ENCODE data around the gene GPSM1.
A peak's percentile ranks its signal among the peaks of the same experiment; 100 is the strongest.

The GPSM1 gene

DNA sequence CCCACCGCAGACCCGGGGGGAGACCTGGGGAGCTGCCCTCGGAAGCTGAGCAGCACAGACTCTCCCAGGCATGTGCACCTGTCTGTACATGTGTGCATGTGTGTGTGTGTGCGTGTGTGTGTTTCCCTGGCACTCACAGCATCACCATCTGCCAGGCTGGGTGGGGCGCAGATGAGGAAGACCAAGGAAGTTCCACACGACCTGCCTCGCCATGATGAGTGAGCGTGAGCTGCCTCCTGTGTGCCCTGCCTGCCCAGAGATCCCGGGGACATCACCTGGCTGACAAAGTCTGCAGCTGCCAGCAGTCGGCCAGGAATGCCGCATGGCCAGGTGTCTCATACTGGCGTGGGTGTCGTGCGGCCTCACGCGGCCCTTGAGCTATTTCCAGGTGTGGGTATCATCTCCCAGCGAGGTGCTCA lies 4.0 kb upstream of the GPSM1 start:
- peaks cover 12% of the 10 kb centered on the region for H3K4me1 ChIP-seq (ENCODE audit: insufficient read depth, low read length)
- H3K9me3 ChIP-seq (ENCODE audit: low read length), result no peaks in the 10 kb centered on the region
- H3K36me3 ChIP-seq (ENCODE audit: insufficient read depth, low read length), result no peaks in the 10 kb centered on the region
- no peak overlapping the region for H3K9ac ChIP-seq (ENCODE audit: low read length)
- H3K27ac ChIP-seq (ENCODE audit: low read depth, low read length), result no peak overlapping the region
- no peaks in the 10 kb centered on the region for H3K27me3 ChIP-seq (ENCODE audit: control insufficient read depth in 1 of 2, insufficient read depth in 2 of 2, low read length in 2 of 2)
- no peak overlapping the region for H3K4me3 ChIP-seq (ENCODE audit: low read depth in 1 of 2, low read length in 2 of 2)

DNA sequence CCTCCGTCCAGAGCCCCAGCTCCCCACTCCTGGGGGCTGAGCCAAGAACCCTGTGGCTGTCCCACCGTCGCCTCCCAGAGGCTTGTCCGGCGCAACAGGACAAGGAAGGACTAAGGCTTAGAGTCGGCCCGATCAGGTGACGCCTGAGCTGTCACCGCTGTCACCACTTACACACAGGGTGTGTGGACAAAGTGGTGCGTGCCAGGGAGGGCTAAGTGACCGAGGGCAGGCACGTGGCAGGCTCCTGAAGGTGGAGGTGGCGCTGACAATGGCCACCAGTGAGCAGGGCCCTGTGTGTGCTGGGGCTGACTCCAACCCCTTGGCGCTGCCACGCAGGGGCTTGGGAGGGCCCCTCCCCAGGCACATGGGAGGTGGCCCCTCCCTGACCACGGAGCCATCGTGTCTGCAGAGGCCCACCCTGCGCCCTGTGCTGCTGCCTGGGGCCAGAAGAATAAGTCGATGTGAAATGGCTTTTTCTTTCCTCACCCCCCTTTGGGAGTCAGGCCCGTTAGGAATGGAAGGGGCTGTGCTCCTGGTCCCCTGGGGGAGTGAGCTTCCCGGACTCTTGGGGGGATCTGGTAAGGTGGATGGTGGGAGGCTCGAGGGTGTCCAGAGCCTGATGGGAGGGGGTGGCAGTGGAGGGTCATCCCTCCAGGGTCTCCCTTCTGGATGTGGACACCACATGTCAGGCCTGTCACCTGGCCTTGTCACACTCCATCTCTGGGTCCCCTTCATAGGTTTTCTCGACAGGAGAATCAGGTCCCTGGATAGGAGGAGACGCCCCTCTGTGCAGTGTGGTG lies 2.6 kb upstream of the GPSM1 start:
- no peak overlapping the region for H3K9ac ChIP-seq (ENCODE audit: low read length)
- no peaks in the 10 kb centered on the region for H3K9me3 ChIP-seq (ENCODE audit: low read length)
- no peak overlapping the region for H3K4me3 ChIP-seq (ENCODE audit: low read depth in 1 of 2, low read length in 2 of 2)
- no peaks in the 10 kb centered on the region for H3K36me3 ChIP-seq (ENCODE audit: insufficient read depth, low read length)
- H3K4me1 ChIP-seq (ENCODE audit: insufficient read depth, low read length), result peaks cover 24% of the 10 kb centered on the region
- H3K27me3 ChIP-seq (ENCODE audit: control insufficient read depth in 1 of 2, insufficient read depth in 2 of 2, low read length in 2 of 2), result no peaks in the 10 kb centered on the region
- no peak overlapping the region for H3K27ac ChIP-seq (ENCODE audit: low read depth, low read length)

DNA sequence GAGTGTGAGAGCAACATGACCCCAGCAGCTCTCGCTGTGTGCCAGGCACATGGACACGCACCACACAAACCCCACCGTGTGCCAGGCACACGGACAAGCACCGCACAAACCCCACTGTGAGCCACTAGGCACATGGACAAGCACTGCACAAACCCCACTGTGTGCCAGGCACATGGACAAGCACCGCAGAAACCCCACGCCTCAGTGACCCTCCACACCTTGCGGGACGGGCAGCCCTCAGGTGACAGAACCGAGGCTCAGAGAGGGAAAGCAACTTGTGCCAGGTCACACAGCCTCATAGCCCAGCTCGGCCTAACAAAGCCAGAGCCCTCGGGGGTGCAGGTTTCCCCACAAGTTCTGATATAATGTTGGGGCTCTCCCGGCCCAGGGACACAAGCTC lies 2.0 kb upstream of the GPSM1 start:
- Histone ChIP-seq H3K4me1 (ENCODE audit: insufficient read depth, low read length) (peaks cover 24% of the 10 kb centered on the region), H3K9ac (ENCODE audit: low read length) (no peak overlapping the region), H3K4me3 (ENCODE audit: low read depth in 1 of 2, low read length in 2 of 2) (no peak overlapping the region), H3K27ac (ENCODE audit: low read depth, low read length) (no peak overlapping the region), H3K36me3 (ENCODE audit: insufficient read depth, low read length) (no peaks in the 10 kb centered on the region), H3K9me3 (ENCODE audit: low read length) (no peaks in the 10 kb centered on the region), H3K27me3 (ENCODE audit: control insufficient read depth in 1 of 2, insufficient read depth in 2 of 2, low read length in 2 of 2) (no peaks in the 10 kb centered on the region)

GRCh38 chr9:136326061-136326760 lies 1.1 kb upstream of the GPSM1 start:
- Histone ChIP-seq H3K4me1 (ENCODE audit: insufficient read depth, low read length) (peaks cover 24% of the 10 kb centered on the region), H3K36me3 (ENCODE audit: insufficient read depth, low read length) (no peaks in the 10 kb centered on the region), H3K9ac (ENCODE audit: low read length) (no peak overlapping the region), H3K27me3 (ENCODE audit: control insufficient read depth in 1 of 2, insufficient read depth in 2 of 2, low read length in 2 of 2) (no peaks in the 10 kb centered on the region), H3K4me3 (ENCODE audit: low read depth in 1 of 2, low read length in 2 of 2) (no peak overlapping the region), H3K9me3 (ENCODE audit: low read length) (no peaks in the 10 kb centered on the region), H3K27ac (ENCODE audit: low read depth, low read length) (peak overlapping the region; percentile 39)

- H3K4me1 ChIP-seq (ENCODE audit: insufficient read depth, low read length), result peaks cover 24% of the 10 kb centered on the region
- H3K36me3 ChIP-seq (ENCODE audit: insufficient read depth, low read length), result no peaks in the 10 kb centered on the region
- H3K9me3 ChIP-seq (ENCODE audit: low read length), result no peaks in the 10 kb centered on the region
- H3K9ac ChIP-seq (ENCODE audit: low read length), result no peak overlapping the region
- peak overlapping the region in 1 of 2 donors; percentile 51 for H3K4me3 ChIP-seq (ENCODE audit: low read depth in 1 of 2, low read length in 2 of 2)
- peak overlapping the region; percentile 39 for H3K27ac ChIP-seq (ENCODE audit: low read depth, low read length)
- H3K27me3 ChIP-seq (ENCODE audit: control insufficient read depth in 1 of 2, insufficient read depth in 2 of 2, low read length in 2 of 2), result no peaks in the 10 kb centered on the region
Measured at GRCh38 chr9:136326761-136327303, 507 bp upstream of the GPSM1 start.

GRCh38 chr9:136328011-136328621 lies 777 bp downstream of the GPSM1 start:
- no peaks in the 10 kb centered on the region for H3K36me3 ChIP-seq (ENCODE audit: insufficient read depth, low read length)
- no peaks in the 10 kb centered on the region for H3K9me3 ChIP-seq (ENCODE audit: low read length)
- H3K4me3 ChIP-seq (ENCODE audit: low read depth in 1 of 2, low read length in 2 of 2), result peak overlapping the region; percentile 9 to 79
- H3K4me1 ChIP-seq (ENCODE audit: insufficient read depth, low read length), result peaks cover 24% of the 10 kb centered on the region
- no peak overlapping the region for H3K27ac ChIP-seq (ENCODE audit: low read depth, low read length)
- H3K27me3 ChIP-seq (ENCODE audit: control insufficient read depth in 1 of 2, insufficient read depth in 2 of 2, low read length in 2 of 2), result no peaks in the 10 kb centered on the region
- H3K9ac ChIP-seq (ENCODE audit: low read length), result peak overlapping the region; percentile 77

- Histone ChIP-seq H3K4me1 (ENCODE audit: insufficient read depth, low read length) (peaks cover 24% of the 10 kb centered on the region), H3K9me3 (ENCODE audit: low read length) (no peaks in the 10 kb centered on the region), H3K27me3 (ENCODE audit: control insufficient read depth in 1 of 2, insufficient read depth in 2 of 2, low read length in 2 of 2) (no peaks in the 10 kb centered on the region), H3K9ac (ENCODE audit: low read length) (peak overlapping the region; percentile 77), H3K4me3 (ENCODE audit: low read depth in 1 of 2, low read length in 2 of 2) (peak overlapping the region; percentile 9 to 79), H3K36me3 (ENCODE audit: insufficient read depth, low read length) (no peaks in the 10 kb centered on the region), H3K27ac (ENCODE audit: low read depth, low read length) (no peak overlapping the region)
Measured at GRCh38 chr9:136328622-136329041, 1.3 kb downstream of the GPSM1 start.

DNA sequence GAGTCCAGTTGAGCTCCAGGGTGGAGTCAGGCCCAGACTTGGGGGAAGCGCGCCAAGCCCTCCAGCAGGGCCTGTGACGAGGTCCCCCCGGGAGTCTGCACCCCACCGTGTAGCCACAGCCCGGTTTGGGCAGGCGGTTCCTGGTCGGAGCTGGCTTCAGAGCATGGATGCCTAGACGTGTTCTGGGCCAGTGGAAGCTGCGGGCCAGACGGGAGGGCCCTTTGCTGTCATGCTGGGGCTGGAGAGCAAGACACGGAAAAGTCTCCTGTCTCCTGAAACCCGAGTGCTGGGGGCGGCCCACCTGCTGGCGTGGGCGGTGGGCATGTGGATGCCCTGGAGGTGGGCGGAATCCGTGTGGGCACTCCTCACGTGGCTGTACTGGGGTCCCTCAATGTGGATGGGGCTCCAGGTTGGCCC lies 1.9 kb downstream of the GPSM1 start:
- Histone ChIP-seq H3K36me3 (ENCODE audit: insufficient read depth, low read length) (no peaks in the 10 kb centered on the region), H3K4me1 (ENCODE audit: insufficient read depth, low read length) (peaks cover 24% of the 10 kb centered on the region), H3K9ac (ENCODE audit: low read length) (peak overlapping the region; percentile 77), H3K4me3 (ENCODE audit: low read depth in 1 of 2, low read length in 2 of 2) (peak overlapping the region in 1 of 2 donors; percentile 79), H3K27me3 (ENCODE audit: control insufficient read depth in 1 of 2, insufficient read depth in 2 of 2, low read length in 2 of 2) (no peaks in the 10 kb centered on the region), H3K27ac (ENCODE audit: low read depth, low read length) (no peak overlapping the region), H3K9me3 (ENCODE audit: low read length) (no peaks in the 10 kb centered on the region)

DNA sequence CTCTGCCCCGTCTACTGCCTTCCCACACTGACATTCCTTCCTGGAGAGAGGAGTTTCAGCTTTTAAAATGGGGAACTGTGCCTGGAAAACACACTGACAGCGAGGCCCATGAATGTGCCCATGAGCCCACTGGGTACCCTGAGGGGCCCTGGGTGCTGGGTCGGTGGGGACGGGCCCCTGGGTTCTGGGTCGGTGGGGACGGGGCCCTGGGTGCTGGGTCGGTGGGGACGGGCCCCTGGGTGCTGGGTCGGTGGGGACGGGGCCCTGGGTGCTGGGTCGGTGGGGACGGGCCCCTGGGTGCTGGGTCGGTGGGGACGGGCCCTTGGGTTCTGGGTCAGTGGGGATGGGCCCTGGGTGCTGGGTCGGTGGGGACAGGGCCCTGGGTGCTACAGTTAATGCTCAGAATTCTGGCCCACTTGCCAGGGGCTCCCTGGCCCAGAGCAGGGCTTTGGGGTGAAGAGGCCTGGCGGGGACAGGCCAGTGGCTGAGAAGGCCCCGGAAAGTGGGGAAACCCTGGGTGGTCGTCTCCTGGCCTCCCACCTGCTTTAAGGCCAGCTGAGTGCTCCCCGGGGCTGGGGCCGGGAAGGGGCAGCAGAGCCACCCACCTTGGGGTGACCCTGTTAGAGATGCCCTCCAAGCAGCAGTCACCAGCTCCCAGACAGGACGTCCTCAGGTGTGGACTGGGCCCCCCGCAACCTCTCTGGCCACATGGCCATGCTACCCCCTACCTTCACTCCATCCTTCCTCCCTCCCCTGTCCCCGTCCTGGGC lies 2.5 kb downstream of the GPSM1 start:
- Histone ChIP-seq H3K4me1 (ENCODE audit: insufficient read depth, low read length) (peaks cover 24% of the 10 kb centered on the region), H3K36me3 (ENCODE audit: insufficient read depth, low read length) (no peaks in the 10 kb centered on the region), H3K27ac (ENCODE audit: low read depth, low read length) (no peak overlapping the region), H3K9me3 (ENCODE audit: low read length) (no peaks in the 10 kb centered on the region), H3K9ac (ENCODE audit: low read length) (no peak overlapping the region), H3K27me3 (ENCODE audit: control insufficient read depth in 1 of 2, insufficient read depth in 2 of 2, low read length in 2 of 2) (no peaks in the 10 kb centered on the region), H3K4me3 (ENCODE audit: low read depth in 1 of 2, low read length in 2 of 2) (no peak overlapping the region)

GRCh38 chr9:136330406-136330990 lies 3.2 kb downstream of the GPSM1 start:
- Histone ChIP-seq H3K9me3 (ENCODE audit: low read length) (no peaks in the 10 kb centered on the region), H3K4me1 (ENCODE audit: insufficient read depth, low read length) (peaks cover 24% of the 10 kb centered on the region), H3K4me3 (ENCODE audit: low read depth in 1 of 2, low read length in 2 of 2) (no peak overlapping the region), H3K9ac (ENCODE audit: low read length) (no peak overlapping the region), H3K27me3 (ENCODE audit: control insufficient read depth in 1 of 2, insufficient read depth in 2 of 2, low read length in 2 of 2) (no peaks in the 10 kb centered on the region), H3K36me3 (ENCODE audit: insufficient read depth, low read length) (no peaks in the 10 kb centered on the region), H3K27ac (ENCODE audit: low read depth, low read length) (no peak overlapping the region)

Measured in muscle layer of colon (tissue), 2 donors.